GM15510 (cell line): ENCODE results near the gene MAML2.

Source experiments
- POLR2A ChIP-seq: IDR thresholded peaks from 3 replicates; pipeline ENCODE4 v1.6.1; 2011; ENCODE audit warnings: borderline replicate concordance; ENCODE audit not compliant: insufficient read length; ENCODE audit errors: extremely low read depth

Gene MAML2

GRCh38 chr11:96026310-96026709 is 316.7 kb downstream of the MAML2 start:
- no peak for TF ChIP-seq POLR2A

- TF ChIP-seq POLR2A = no peak
These were observed 318.3 kb downstream of the MAML2 start for GRCh38 chr11:96024666-96025065.

GRCh38 chr11:96023275-96023674 is 319.7 kb downstream of the MAML2 start:
- TF ChIP-seq POLR2A = no peak

- TF ChIP-seq POLR2A = no peak
These were observed 320.9 kb downstream of the MAML2 start for GRCh38 chr11:96021901-96022650.

- no peak for TF ChIP-seq POLR2A
These were observed 322.9 kb downstream of the MAML2 start for GRCh38 chr11:96019810-96020747.

GRCh38 chr11:96019281-96019680 is 323.7 kb downstream of the MAML2 start:
- no peak for TF ChIP-seq POLR2A

DNA sequence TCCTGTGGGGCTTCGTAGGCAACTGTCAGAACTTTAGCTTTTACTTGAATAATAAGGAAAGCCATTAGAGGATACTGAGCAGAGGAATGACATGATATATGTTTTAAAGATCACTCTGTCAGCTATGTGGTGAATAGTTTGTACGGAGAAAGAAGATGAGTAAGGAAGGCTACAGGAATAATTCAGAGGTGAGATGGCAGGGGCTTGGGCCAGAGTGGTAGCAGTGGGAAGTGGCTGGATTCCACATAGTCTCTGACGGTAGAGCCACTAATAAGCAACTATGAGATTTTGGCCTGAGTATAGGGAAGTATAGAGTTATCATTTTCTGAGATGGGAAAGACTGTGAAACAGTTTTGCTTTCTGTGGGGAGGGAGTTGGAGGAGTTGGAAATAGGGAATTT is 325.1 kb downstream of the MAML2 start:
- TF ChIP-seq POLR2A = no peak

GRCh38 chr11:96016978-96017502 is 326.0 kb downstream of the MAML2 start:
- no peak for TF ChIP-seq POLR2A

DNA sequence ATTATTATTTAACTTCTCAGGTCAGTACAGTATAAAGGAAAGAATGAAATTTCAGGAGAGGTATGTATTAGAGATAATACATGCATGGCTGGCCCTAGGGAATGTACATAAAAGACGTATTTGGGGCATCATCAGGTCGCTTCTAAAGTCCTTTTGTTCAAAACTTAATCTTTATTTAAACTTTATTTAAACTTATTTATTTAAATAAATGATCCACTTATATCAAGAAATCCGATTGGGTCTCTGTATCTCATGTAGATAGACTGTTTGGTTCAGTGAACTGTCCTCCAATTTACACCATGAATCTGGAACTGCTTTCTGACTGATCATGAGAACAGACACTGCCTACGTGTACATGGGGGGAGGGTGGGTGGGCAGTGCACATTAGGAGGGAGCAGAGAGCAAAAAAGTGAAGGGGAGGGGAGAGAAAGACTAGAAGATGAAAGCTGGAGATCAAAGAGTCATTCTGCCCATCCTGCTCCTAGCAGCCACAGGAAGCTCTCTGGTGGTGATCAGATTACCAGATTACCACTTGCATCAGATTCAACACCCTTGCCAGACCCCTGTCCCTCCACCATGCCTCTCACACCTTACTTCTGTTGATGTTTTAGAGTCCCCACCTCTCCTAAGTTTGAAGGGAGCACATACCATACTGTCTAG is 327.0 kb downstream of the MAML2 start:
- no peak for TF ChIP-seq POLR2A

GRCh38 chr11:96014217-96014616 is 328.8 kb downstream of the MAML2 start:
- no peak for TF ChIP-seq POLR2A

- no peak for TF ChIP-seq POLR2A
These were observed 329.4 kb downstream of the MAML2 start for GRCh38 chr11:96013461-96014213.

GRCh38 chr11:96012086-96012824 is 330.7 kb downstream of the MAML2 start:
- no peak for TF ChIP-seq POLR2A

- TF ChIP-seq POLR2A = no peak
These were observed 332.3 kb downstream of the MAML2 start for GRCh38 chr11:96010683-96011082.
